Measurements from ENCODE around the gene RICTOR.

GRCh38 chr5:38941912-38942311, 132.3 kb downstream of the RICTOR start:
- TF ChIP-seq CTCF (IDR thresholded peaks at IDR 0.05; ENCODE audit: insufficient read depth, low read length, poor library complexity, severe bottlenecking) (no peak), EZH2phosphoT487 (conservative IDR thresholded peaks at IDR 0.05; ENCODE audit: low read length) (no peak)

All from SU-DHL-6 (cell line).